Activated T-helper 17 cell treated with anti-CD3 and anti-CD28 coated beads, Interleukin-2, amount 50 U/mL, for 72 hours (primary cell): ENCODE results near the gene ATOH8. TPM values are rescaled to one million over a fixed set of nuclear protein-coding genes. Genes with fewer than 3 reads are reported as not detected.

Source experiments
- ATAC-seq: fragments of 150-1000 bp; cut with Tn5 transposase; replicated peaks from 2 replicates; pipeline ENCODE4 v1.10.0; 2021; ENCODE audit warnings: mild to moderate bottlenecking, moderate library complexity
- H3K27ac Mint-ChIP-seq: one replicate; pipeline ENCODE4 v1.8.0; 2022; ENCODE audit warnings: mixed read lengths
- H3K27me3 Mint-ChIP-seq: one replicate; pipeline ENCODE4 v1.8.0; 2022; ENCODE audit warnings: mixed read lengths
- H3K36me3 Mint-ChIP-seq: one replicate; pipeline ENCODE4 v1.8.0; 2022; ENCODE audit warnings: low read depth, mild to moderate bottlenecking, mixed read lengths
- H3K4me1 Mint-ChIP-seq: one replicate; pipeline ENCODE4 v1.8.0; 2022; ENCODE audit warnings: mixed read lengths
- H3K4me3 Mint-ChIP-seq: one replicate; pipeline ENCODE4 v1.8.0; 2022; ENCODE audit warnings: mild to moderate bottlenecking, mixed read lengths
- H3K9me3 Mint-ChIP-seq: one replicate; pipeline ENCODE4 v1.8.0; 2022; ENCODE audit warnings: mixed read lengths
- total RNA-seq, 2 donors: library from RNA; stranded (reverse); gene quantifications; one replicate each; pipeline ENCODE4 v1.2.3, GENCODE V29; 2022

ATOH8 gene
- total RNA-seq, 2 donors from 2014 or later: not detected

GRCh38 chr2:85795331-85796045 lies 41.7 kb downstream of the ATOH8 start:
- Mint-ChIP-seq H3K27ac (no peak overlapping the region), H3K9me3 (no peaks in the 10 kb centered on the region), H3K36me3 (no peaks in the 10 kb centered on the region), H3K4me3 (no peak overlapping the region), H3K27me3 (peaks cover 32% of the 10 kb centered on the region), H3K4me1 (no peaks in the 10 kb centered on the region)
- no peak for ATAC-seq

- no peak overlapping the region for H3K27ac Mint-ChIP-seq
Measured at GRCh38 chr2:85796046-85796340, 42.2 kb downstream of the ATOH8 start.

GRCh38 chr2:85796341-85797262 lies 42.8 kb downstream of the ATOH8 start:
- peaks cover 32% of the 10 kb centered on the region for H3K27me3 Mint-ChIP-seq

More at GRCh38 chr2:85796046-85796340, 42.2 kb downstream of the ATOH8 start:
- no peaks in the 10 kb centered on the region for H3K4me1 Mint-ChIP-seq
- no peaks in the 10 kb centered on the region for H3K36me3 Mint-ChIP-seq
- no peak for ATAC-seq
- H3K9me3 Mint-ChIP-seq: no peaks in the 10 kb centered on the region
- H3K4me3 Mint-ChIP-seq: no peak overlapping the region
- H3K27me3 Mint-ChIP-seq: peaks cover 32% of the 10 kb centered on the region

GRCh38 chr2:85797263-85797660 lies 43.5 kb downstream of the ATOH8 start:
- H3K4me3 Mint-ChIP-seq: no peak overlapping the region
- no peaks in the 10 kb centered on the region for H3K36me3 Mint-ChIP-seq
- no peak overlapping the region for H3K27ac Mint-ChIP-seq
- no peaks in the 10 kb centered on the region for H3K9me3 Mint-ChIP-seq
- H3K4me1 Mint-ChIP-seq: no peaks in the 10 kb centered on the region
- H3K27me3 Mint-ChIP-seq: peaks cover 28% of the 10 kb centered on the region
- ATAC-seq: no peak

More at GRCh38 chr2:85796341-85797262, 42.8 kb downstream of the ATOH8 start:
- no peaks in the 10 kb centered on the region for H3K4me1 Mint-ChIP-seq
- H3K4me3 Mint-ChIP-seq: no peak overlapping the region
- no peak overlapping the region for H3K27ac Mint-ChIP-seq
- ATAC-seq: no peak
- H3K36me3 Mint-ChIP-seq: no peaks in the 10 kb centered on the region
- no peaks in the 10 kb centered on the region for H3K9me3 Mint-ChIP-seq

- Mint-ChIP-seq H3K36me3 (no peaks in the 10 kb centered on the region), H3K4me1 (no peaks in the 10 kb centered on the region), H3K9me3 (no peaks in the 10 kb centered on the region), H3K4me3 (no peak overlapping the region), H3K27me3 (peaks cover 21% of the 10 kb centered on the region), H3K27ac (no peak overlapping the region)
- no peak for ATAC-seq
Measured at GRCh38 chr2:85797921-85798320, 44.1 kb downstream of the ATOH8 start.

- Mint-ChIP-seq H3K9me3 (no peaks in the 10 kb centered on the region), H3K4me3 (no peak overlapping the region), H3K27ac (no peak overlapping the region), H3K36me3 (no peaks in the 10 kb centered on the region), H3K4me1 (no peaks in the 10 kb centered on the region), H3K27me3 (peaks cover 20% of the 10 kb centered on the region)
- ATAC-seq: peak; percentile 39
Measured at GRCh38 chr2:85799215-85799956, 45.6 kb downstream of the ATOH8 start.

- H3K36me3 Mint-ChIP-seq: no peaks in the 10 kb centered on the region
- H3K4me1 Mint-ChIP-seq: no peaks in the 10 kb centered on the region
- no peak overlapping the region for H3K27ac Mint-ChIP-seq
- no peaks in the 10 kb centered on the region for H3K9me3 Mint-ChIP-seq
- H3K27me3 Mint-ChIP-seq: peaks cover 20% of the 10 kb centered on the region
- no peak overlapping the region for H3K4me3 Mint-ChIP-seq
- no peak for ATAC-seq
Measured at GRCh38 chr2:85800586-85800985, 46.8 kb downstream of the ATOH8 start.

GRCh38 chr2:85801871-85802270 lies 48.1 kb downstream of the ATOH8 start:
- no peaks in the 10 kb centered on the region for H3K4me1 Mint-ChIP-seq
- ATAC-seq: no peak
- H3K4me3 Mint-ChIP-seq: no peak overlapping the region
- peaks cover 15% of the 10 kb centered on the region for H3K27me3 Mint-ChIP-seq
- H3K36me3 Mint-ChIP-seq: no peaks in the 10 kb centered on the region
- H3K9me3 Mint-ChIP-seq: no peaks in the 10 kb centered on the region
- no peak overlapping the region for H3K27ac Mint-ChIP-seq

GRCh38 chr2:85802354-85803103 lies 48.7 kb downstream of the ATOH8 start:
- H3K27ac Mint-ChIP-seq: no peak overlapping the region
- no peaks in the 10 kb centered on the region for H3K9me3 Mint-ChIP-seq
- no peak for ATAC-seq
- no peak overlapping the region for H3K4me3 Mint-ChIP-seq
- H3K36me3 Mint-ChIP-seq: no peaks in the 10 kb centered on the region
- no peaks in the 10 kb centered on the region for H3K4me1 Mint-ChIP-seq
- H3K27me3 Mint-ChIP-seq: peaks cover 10% of the 10 kb centered on the region

- H3K4me1 Mint-ChIP-seq: no peaks in the 10 kb centered on the region
- no peak overlapping the region for H3K4me3 Mint-ChIP-seq
- H3K27me3 Mint-ChIP-seq: peaks cover 4% of the 10 kb centered on the region
- ATAC-seq: no peak
- no peaks in the 10 kb centered on the region for H3K9me3 Mint-ChIP-seq
- H3K27ac Mint-ChIP-seq: no peak overlapping the region
- no peaks in the 10 kb centered on the region for H3K36me3 Mint-ChIP-seq
Measured at GRCh38 chr2:85803704-85804425, 50.1 kb downstream of the ATOH8 start.

- Mint-ChIP-seq H3K36me3 (no peaks in the 10 kb centered on the region), H3K27ac (no peak overlapping the region), H3K27me3 (peaks cover 2% of the 10 kb centered on the region), H3K4me1 (no peaks in the 10 kb centered on the region), H3K9me3 (no peaks in the 10 kb centered on the region), H3K4me3 (no peak overlapping the region)
- no peak for ATAC-seq
Measured at GRCh38 chr2:85804583-85804982, 50.8 kb downstream of the ATOH8 start.

GRCh38 chr2:85806358-85807118 lies 52.7 kb downstream of the ATOH8 start:
- Mint-ChIP-seq H3K27ac (no peak overlapping the region), H3K4me3 (no peak overlapping the region), H3K4me1 (no peaks in the 10 kb centered on the region), H3K27me3 (no peaks in the 10 kb centered on the region), H3K36me3 (no peaks in the 10 kb centered on the region), H3K9me3 (no peaks in the 10 kb centered on the region)
- no peak for ATAC-seq

- H3K27me3 Mint-ChIP-seq: no peaks in the 10 kb centered on the region
- H3K9me3 Mint-ChIP-seq: no peaks in the 10 kb centered on the region
- no peak overlapping the region for H3K4me3 Mint-ChIP-seq
- H3K4me1 Mint-ChIP-seq: no peaks in the 10 kb centered on the region
- H3K36me3 Mint-ChIP-seq: no peaks in the 10 kb centered on the region
- H3K27ac Mint-ChIP-seq: no peak overlapping the region
- ATAC-seq: no peak
Measured at GRCh38 chr2:85807756-85808155, 54.0 kb downstream of the ATOH8 start.
